Gastrocnemius medialis (tissue), 4 donors: ENCODE data around the gene GPATCH1.

Source experiments
- CTCF ChIP-seq, 5 experiments: fragments of 450-650 bp in 3 of 5; fragments of 200-600 bp in 2 of 5; sonication (generic) in 2 of 5; IDR thresholded peaks in 4 of 5; conservative IDR thresholded peaks in 1 of 5; 1 replicate in 4 of 5; 2 replicates in 1 of 5; pipeline ENCODE4 v1.5.1; 2016 to 2019; ENCODE audit warnings: antibody characterized with exemption in 5 of 5, mild to moderate bottlenecking in 3 of 5, moderate library complexity in 3 of 5
- POLR2A ChIP-seq, 2 donors: fragments of 450-650 bp; IDR thresholded peaks; one replicate each; pipeline ENCODE4 v1.6.1; 2017; ENCODE audit warnings: antibody characterized with exemption in 2 of 2, mild to moderate bottlenecking in 2 of 2, moderate library complexity in 2 of 2

DNA sequence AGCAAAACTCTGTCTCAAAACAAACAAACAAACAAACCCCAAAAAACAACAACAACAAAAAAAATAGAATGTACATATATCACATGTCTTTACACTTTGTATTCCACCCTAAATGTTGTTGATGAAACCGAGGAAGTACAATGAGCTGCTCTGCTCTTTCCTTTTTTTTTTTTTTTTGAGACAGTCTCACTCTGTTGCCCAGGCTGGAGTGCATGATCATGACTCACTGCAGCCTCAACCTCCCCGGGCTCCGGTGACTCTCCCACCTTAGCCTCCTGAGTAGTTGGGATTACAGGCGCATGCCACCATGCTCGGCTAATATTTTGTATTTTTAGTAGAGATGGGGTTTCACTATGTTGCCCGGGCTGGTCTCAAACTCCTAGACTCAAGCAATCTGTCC, 82.5 kb downstream of the GPATCH1 start:
- TF ChIP-seq CTCF (IDR thresholded peaks at IDR 0.05 in 4 of 5, conservative IDR thresholded peaks at IDR 0.05 in 1 of 5) (no peak), POLR2A (IDR thresholded peaks at IDR 0.05) (no peak)
